Vagina (tissue), 2 donors: ENCODE measurements around the gene ADARB1. TPM values are rescaled to one million over a fixed set of nuclear protein-coding genes. Genes with fewer than 3 reads are reported as not detected.

Source experiments
- DNase-seq, 2 donors: peaks; one replicate each; pipeline ENCODE4 v3.0.0-alpha.2; 2017; ENCODE audit errors: extremely low spot score in 2 of 2
- H3K27ac ChIP-seq: fragments of 200-600 bp; sonication (generic); one replicate; pipeline ENCODE4 v1.5.1; 2019
- H3K27me3 ChIP-seq: fragments of 200-600 bp; sonication (generic); one replicate; pipeline ENCODE4 v1.5.1; 2019
- H3K36me3 ChIP-seq, 2 donors: fragments of 200-600 bp; sonication (generic); one replicate each; pipeline ENCODE4 v1.5.1; 2017 to 2019
- H3K4me1 ChIP-seq: fragments of 200-600 bp; sonication (generic); one replicate; pipeline ENCODE4 v1.5.1; 2019
- H3K4me3 ChIP-seq, 2 donors: fragments of 200-600 bp; sonication (generic); 1 replicate in 1 of 2; 2 replicates in 1 of 2; pipeline ENCODE4 v1.5.1; 2016 to 2019
- H3K9me3 ChIP-seq: fragments of 200-600 bp; sonication (generic); one replicate; pipeline ENCODE4 v1.5.1; 2019
- POLR2A ChIP-seq, 2 donors: fragments of 450-650 bp; IDR thresholded peaks; one replicate each; pipeline ENCODE4 v1.6.1; 2017; ENCODE audit warnings: antibody characterized with exemption in 2 of 2, mild to moderate bottlenecking in 2 of 2, moderate library complexity in 2 of 2
- POLR2AphosphoS5 ChIP-seq, 2 donors: sonication (generic); formaldehyde crosslinking; IDR thresholded peaks; one replicate each; pipeline ENCODE4 v1.9.0; 2017; ENCODE audit warnings: antibody characterized with exemption in 2 of 2, mild to moderate bottlenecking in 2 of 2, low read depth in 1 of 2; ENCODE audit not compliant: insufficient read depth in 1 of 2
- intact Hi-C: fragments of 100-400 bp; cut with DNase I; formaldehyde crosslinking; loops from one replicate; pipeline ENCODE4 v1.15.1; 2023
- total RNA-seq: library from RNA; depleted of rRNA; stranded (reverse); fragments of >200 nt; gene quantifications from one replicate; pipeline ENCODE4 v1.2.3, GENCODE V29; 2016
- TF ChIP-seq, protein P1 (sequence below), 3 experiments: fragments of 450-650 bp in 2 of 3; fragments of 200-600 bp in 1 of 3; sonication (generic) in 1 of 3; IDR thresholded peaks; one replicate each; pipeline ENCODE4 v1.5.1; 2017 to 2019; ENCODE audit warnings: antibody characterized with exemption in 3 of 3, mild to moderate bottlenecking in 2 of 3, moderate library complexity in 2 of 3

The ADARB1 gene
- total RNA-seq, 1 donor from 2014 or later = 19.6 TPM

- Histone ChIP-seq H3K9me3 (no peaks in the 10 kb centered on the region), H3K36me3 (no peaks in the 10 kb centered on the region), H3K4me1 (peaks cover 17% of the 10 kb centered on the region), H3K4me3 (no peak overlapping the region), H3K27me3 (no peaks in the 10 kb centered on the region), H3K27ac (peak overlapping the region; percentile 73)
- no peak for DNase-seq
- intact Hi-C loops = no loop called here
- TF ChIP-seq POLR2A (IDR thresholded peaks at IDR 0.05) (no peak), POLR2AphosphoS5 (IDR thresholded peaks at IDR 0.05; ENCODE audit: insufficient read depth in 1 of 2, low read depth in 1 of 2) (no peak)
- TF ChIP-seq, protein P1, sequence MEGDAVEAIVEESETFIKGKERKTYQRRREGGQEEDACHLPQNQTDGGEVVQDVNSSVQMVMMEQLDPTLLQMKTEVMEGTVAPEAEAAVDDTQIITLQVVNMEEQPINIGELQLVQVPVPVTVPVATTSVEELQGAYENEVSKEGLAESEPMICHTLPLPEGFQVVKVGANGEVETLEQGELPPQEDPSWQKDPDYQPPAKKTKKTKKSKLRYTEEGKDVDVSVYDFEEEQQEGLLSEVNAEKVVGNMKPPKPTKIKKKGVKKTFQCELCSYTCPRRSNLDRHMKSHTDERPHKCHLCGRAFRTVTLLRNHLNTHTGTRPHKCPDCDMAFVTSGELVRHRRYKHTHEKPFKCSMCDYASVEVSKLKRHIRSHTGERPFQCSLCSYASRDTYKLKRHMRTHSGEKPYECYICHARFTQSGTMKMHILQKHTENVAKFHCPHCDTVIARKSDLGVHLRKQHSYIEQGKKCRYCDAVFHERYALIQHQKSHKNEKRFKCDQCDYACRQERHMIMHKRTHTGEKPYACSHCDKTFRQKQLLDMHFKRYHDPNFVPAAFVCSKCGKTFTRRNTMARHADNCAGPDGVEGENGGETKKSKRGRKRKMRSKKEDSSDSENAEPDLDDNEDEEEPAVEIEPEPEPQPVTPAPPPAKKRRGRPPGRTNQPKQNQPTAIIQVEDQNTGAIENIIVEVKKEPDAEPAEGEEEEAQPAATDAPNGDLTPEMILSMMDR (IDR thresholded peaks at IDR 0.05) = no peak
These were observed 47.6 kb downstream of the ADARB1 start for GRCh38 chr21:45122030-45122429.

GRCh38 chr21:45122432-45123132 lies 48.2 kb downstream of the ADARB1 start:
- H3K4me3 ChIP-seq = no peak overlapping the region
- H3K36me3 ChIP-seq = no peaks in the 10 kb centered on the region
- no peak overlapping the region for H3K27ac ChIP-seq
- peaks cover 14% of the 10 kb centered on the region for H3K4me1 ChIP-seq
- no peak for TF ChIP-seq POLR2A (IDR thresholded peaks at IDR 0.05)
- TF ChIP-seq POLR2AphosphoS5 (IDR thresholded peaks at IDR 0.05; ENCODE audit: insufficient read depth in 1 of 2, low read depth in 1 of 2) = no peak
- TF ChIP-seq, protein P1 (IDR thresholded peaks at IDR 0.05) = no peak
- DNase-seq = no peak
- H3K9me3 ChIP-seq = no peaks in the 10 kb centered on the region
- intact Hi-C loops = no loop called here
- no peaks in the 10 kb centered on the region for H3K27me3 ChIP-seq

DNA sequence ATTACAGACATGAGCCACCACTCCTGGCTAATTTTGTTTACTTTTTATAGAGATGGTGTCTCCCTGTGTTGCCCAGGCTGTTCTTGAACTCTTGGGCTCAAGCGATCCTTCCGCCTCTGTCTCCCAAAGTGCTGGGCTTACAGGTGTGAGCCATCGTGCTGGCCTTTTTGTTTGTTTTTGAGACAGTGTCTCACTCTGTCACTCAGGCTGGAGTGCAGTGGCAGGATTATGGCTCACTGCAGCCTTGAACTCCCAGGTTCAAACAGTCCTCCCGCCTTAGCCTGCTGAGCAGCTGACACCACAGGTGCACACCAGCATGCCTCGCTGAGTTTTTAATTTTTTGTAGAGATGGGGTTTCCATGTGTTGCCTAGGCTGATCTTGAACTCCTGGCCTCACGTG lies 49.1 kb downstream of the ADARB1 start:
- DNase-seq = no peak
- Histone ChIP-seq H3K4me1 (peaks cover 17% of the 10 kb centered on the region), H3K27me3 (no peaks in the 10 kb centered on the region), H3K27ac (no peak overlapping the region), H3K36me3 (no peaks in the 10 kb centered on the region), H3K4me3 (no peak overlapping the region), H3K9me3 (no peaks in the 10 kb centered on the region)
- no peak for TF ChIP-seq POLR2AphosphoS5 (IDR thresholded peaks at IDR 0.05; ENCODE audit: insufficient read depth in 1 of 2, low read depth in 1 of 2)
- intact Hi-C loops = no loop called here

DNA sequence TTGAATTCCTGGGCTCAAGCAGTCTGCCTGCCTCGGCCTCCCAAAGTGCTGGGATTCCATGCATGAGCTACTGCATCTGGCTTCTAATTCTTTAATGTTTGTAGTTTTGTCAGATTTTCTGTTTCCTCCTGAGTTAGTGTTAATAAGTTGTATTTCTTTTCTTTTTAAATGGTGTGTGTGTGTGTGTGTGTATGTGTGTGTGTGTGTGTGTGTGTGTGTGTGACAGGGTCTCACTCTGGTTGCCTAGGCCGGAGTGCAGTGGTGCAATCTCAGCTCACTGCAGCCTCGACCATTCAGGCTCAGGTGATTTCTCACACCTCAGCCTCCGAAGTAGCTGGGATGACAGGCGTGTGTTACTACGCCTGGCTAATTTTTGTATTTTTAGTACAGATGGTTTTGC lies 50.2 kb downstream of the ADARB1 start:
- Histone ChIP-seq H3K4me1 (peaks cover 29% of the 10 kb centered on the region), H3K4me3 (no peak overlapping the region), H3K9me3 (no peaks in the 10 kb centered on the region), H3K36me3 (no peaks in the 10 kb centered on the region), H3K27ac (no peak overlapping the region), H3K27me3 (no peaks in the 10 kb centered on the region)
- TF ChIP-seq, protein P1 (IDR thresholded peaks at IDR 0.05) = no peak
- TF ChIP-seq POLR2AphosphoS5 (IDR thresholded peaks at IDR 0.05; ENCODE audit: insufficient read depth in 1 of 2, low read depth in 1 of 2) (no peak), POLR2A (IDR thresholded peaks at IDR 0.05) (no peak)
- DNase-seq = no peak
- intact Hi-C loops = no loop called here

- H3K4me3 ChIP-seq = no peak overlapping the region
- no peaks in the 10 kb centered on the region for H3K36me3 ChIP-seq
- H3K9me3 ChIP-seq = no peaks in the 10 kb centered on the region
- TF ChIP-seq POLR2AphosphoS5 (IDR thresholded peaks at IDR 0.05; ENCODE audit: insufficient read depth in 1 of 2, low read depth in 1 of 2) (no peak), POLR2A (IDR thresholded peaks at IDR 0.05) (no peak)
- TF ChIP-seq, protein P1 (IDR thresholded peaks at IDR 0.05) = no peak
- H3K4me1 ChIP-seq = peaks cover 36% of the 10 kb centered on the region
- H3K27me3 ChIP-seq = no peaks in the 10 kb centered on the region
- DNase-seq = no peak
- no peak overlapping the region for H3K27ac ChIP-seq
- intact Hi-C loops = no loop called here
These were observed 51.0 kb downstream of the ADARB1 start for GRCh38 chr21:45125357-45125756.
